ENCODE data around the gene NTN5. TPM values are rescaled to one million over a fixed set of nuclear protein-coding genes. Genes with fewer than 3 reads are reported as not detected.

NTN5 gene
- total and polyA plus RNA-seq, 9 of the 15 experiments (the other 6 are each of a cell fraction or from before 2014, with no cell fraction given): not detected

GRCh38 chr19:48720613-48721296 is 47.9 kb upstream of the NTN5 start (continued):
- TF ChIP-seq ELF1 (tag; IDR thresholded peaks at IDR 0.05) (no peak; the same call in 1 of the 2 replicates), PYGO2 (tag; IDR thresholded peaks at IDR 0.05) (no peak), YY1 (IDR thresholded peaks at IDR 0.05; ENCODE audit: borderline replicate concordance in 1 of 3, control insufficient read depth in 1 of 3, extremely low read depth in 1 of 3, insufficient read depth in 3 of 3, insufficient read length in 1 of 3, insufficient replicate concordance in 2 of 3, low read depth in 1 of 3, low read length in 2 of 3) (no peak), ZNF3 (CRISPR knock-in tag; IDR thresholded peaks at IDR 0.05) (no peak), TGIF2 (CRISPR knock-in tag; IDR thresholded peaks at IDR 0.05) (no peak), ZNF507 (tag; conservative IDR thresholded peaks at IDR 0.05) (no peak), ZBTB11 (CRISPR knock-in tag; IDR thresholded peaks at IDR 0.05) (peak in 1 of 3 experiments; percentile 79; a peak in 2 of 6 replicates), SIN3A (IDR thresholded peaks at IDR 0.05; ENCODE audit: borderline replicate concordance in 2 of 2, control insufficient read depth in 1 of 2, low read depth in 2 of 2, low read length in 2 of 2) (peak in 1 of 2 experiments; percentile 10; a peak in 1 of 4 replicates), CHAMP1 (IDR thresholded peaks at IDR 0.05) (no peak), ZKSCAN8 (CRISPR knock-in tag; IDR thresholded peaks at IDR 0.05) (no peak), MEIS2 (IDR thresholded peaks at IDR 0.05; ENCODE audit: partially characterized antibody) (peak; percentile 71), EGR1 (conservative IDR thresholded peaks at IDR 0.05) (0 out of 2 replicates have a peak, but pooled peaks have one; percentile 25), ZNF239 (CRISPR knock-in tag; IDR thresholded peaks at IDR 0.05) (no peak; the same call in 1 of the 2 replicates), ZNF282 (CRISPR knock-in tag; IDR thresholded peaks at IDR 0.05) (no peak), ZNF184 (CRISPR knock-in tag; IDR thresholded peaks at IDR 0.05) (no peak), SMARCA5 (IDR thresholded peaks at IDR 0.05) (no peak), RBM22 (IDR thresholded peaks at IDR 0.05; ENCODE audit: low read depth, low read length, poor library complexity, severe bottlenecking) (no peak), NR2C2 (CRISPR knock-in tag; IDR thresholded peaks at IDR 0.05) (peak; percentile 70), NR2C2 (tag; IDR thresholded peaks at IDR 0.05) (peak; percentile 92), SNRNP70 (optimal IDR thresholded peaks at IDR 0.05; ENCODE audit: low read depth, low read length) (no peak), ZNF57 (CRISPR knock-in tag; IDR thresholded peaks at IDR 0.05) (no peak), TEAD1 (CRISPR knock-in tag; IDR thresholded peaks at IDR 0.05) (peak; percentile 69 to 98; a peak in 2 of 4 replicates)
